Psoas muscle (tissue), 8 donors: ENCODE measurements around the gene PITPNB. TPM values are rescaled to one million over a fixed set of nuclear protein-coding genes. Genes with fewer than 3 reads are reported as not detected.

Experiments used
- ATAC-seq, 4 donors: fragments of 200-7000 bp; cut with Tn5 transposase; one replicate each; pipeline ENCODE4 v1.9.1; 2020; ENCODE audit warnings: moderate library complexity in 3 of 4, mild to moderate bottlenecking in 2 of 4
- DNase-seq, 2 donors: peaks; one replicate each; pipeline ENCODE4 v3.0.0-alpha.2; 2020
- H3K27ac ChIP-seq: fragments of 200-600 bp; one replicate; pipeline ENCODE4 v1.8.0; 2022
- H3K27me3 ChIP-seq, 3 donors: fragments of 200-600 bp in 1 of 3; one replicate each; pipeline versions ENCODE4 v1.6.1 to v1.8.0; 2013 to 2022; ENCODE audit warnings: low read length in 2 of 3, mild to moderate bottlenecking in 2 of 3, moderate library complexity in 1 of 3; ENCODE audit not compliant: insufficient read depth in 3 of 3
- H3K36me3 ChIP-seq, 2 donors: fragments of 200-600 bp in 1 of 2; one replicate each; pipeline versions ENCODE4 v1.6.1 to v1.8.0; 2013 to 2022; ENCODE audit warnings: low read depth in 1 of 2, mild to moderate bottlenecking in 1 of 2, moderate library complexity in 1 of 2; ENCODE audit not compliant: insufficient read depth in 1 of 2
- H3K4me1 ChIP-seq: fragments of 200-600 bp; one replicate; pipeline ENCODE4 v1.8.0; 2022
- H3K4me3 ChIP-seq: fragments of 200-600 bp; one replicate; pipeline ENCODE4 v1.8.0; 2022; ENCODE audit warnings: mild to moderate bottlenecking
- H3K9me3 ChIP-seq: fragments of 200-600 bp; one replicate; pipeline ENCODE4 v1.8.0; 2022
- WGBS, 3 donors: extraction: QIAGEN DNeasy Blood & Tissue Kit; methylation state at CpG; one replicate each; pipeline versions ENCODE4 v1.1.6 to v1.1.7; 2013; 5-methylcytosine and 5-hydroxymethylcytosine counted together
- intact Hi-C, 2 donors: fragments of 100-400 bp; cut with DNase I; formaldehyde crosslinking; loops; one replicate each; pipeline versions ENCODE4 v1.11.0 to v1.14.2; 2022
- polyA plus RNA-seq, 3 donors: library from polyadenylated mRNA; stranded (reverse); fragments of 200-250 nt; gene quantifications; one replicate each; pipeline ENCODE4 v1.2.3, GENCODE V29; 2013
- total RNA-seq, 4 donors: library from RNA; stranded (reverse); fragmentation: NEBNext Ultra II Directional in 2 of 4; extraction: Animal tissue kit (Norgen Biotek cat#: 25700) in 2 of 4; gene quantifications; one replicate each; pipeline versions ENCODE4 v1.2.1 to v1.2.4, GENCODE V29; 2021 to 2023
- TF ChIP-seq, protein P1 (sequence below): fragments of 200-600 bp; IDR thresholded peaks from one replicate; pipeline ENCODE4 v1.8.0; 2022; ENCODE audit warnings: antibody characterized with exemption
- donor health status: healthy with polysubstance abuse.
- donor health status: DM: no; HTN: no; CAD: no; lungs with moderate emphysema.
- donor health status: Bipolar disorder and iron deficiency.
- donor health status: healthy.
- donor health status: DM: yes; HTN: yes; CAD: no.
- donor health status: DM: no; HTN: no; CAD: no.
- donor health status: DM: no; HTN: no; CAD: no.
- donor health status: DM: yes; HTN: yes; CAD: no.

PITPNB gene
- total and polyA plus RNA-seq, 7 donors = 14.8 to 54.5 (median 29.9) TPM

DNA sequence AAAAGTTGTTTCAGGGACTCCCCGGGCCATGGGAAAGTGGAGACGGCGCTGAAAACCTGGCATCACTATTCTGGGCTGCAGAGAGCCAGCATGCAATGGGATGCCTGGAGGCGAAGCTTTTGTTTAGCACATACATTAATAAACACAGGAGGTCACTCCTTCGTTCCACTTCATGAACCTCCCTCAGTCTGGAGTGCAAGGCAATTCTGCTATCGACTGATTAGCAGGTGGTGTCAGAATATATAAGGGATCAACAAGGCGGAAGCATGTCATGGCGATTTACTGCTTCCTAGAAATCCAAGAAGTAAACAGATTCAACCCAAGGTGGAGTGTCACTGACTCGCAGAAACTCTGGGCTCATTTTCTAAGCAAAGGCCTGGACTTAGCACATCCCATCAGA is 72.1 kb downstream of the PITPNB start:
- 90 to 93% (median 90%) methylated on average over 9 of the region's 9 CpGs for WGBS, 3 donors
- intact Hi-C loops = no loop called here
- Histone ChIP-seq H3K4me1 (peaks cover 11% of the 10 kb centered on the region), H3K4me3 (no peak overlapping the region), H3K36me3 (peaks cover 6 to 45% of the 10 kb centered on the region in 2 donors), H3K9me3 (no peaks in the 10 kb centered on the region), H3K27ac (no peak overlapping the region), H3K27me3 (no peaks in the 10 kb centered on the region)
- TF ChIP-seq, protein P1, sequence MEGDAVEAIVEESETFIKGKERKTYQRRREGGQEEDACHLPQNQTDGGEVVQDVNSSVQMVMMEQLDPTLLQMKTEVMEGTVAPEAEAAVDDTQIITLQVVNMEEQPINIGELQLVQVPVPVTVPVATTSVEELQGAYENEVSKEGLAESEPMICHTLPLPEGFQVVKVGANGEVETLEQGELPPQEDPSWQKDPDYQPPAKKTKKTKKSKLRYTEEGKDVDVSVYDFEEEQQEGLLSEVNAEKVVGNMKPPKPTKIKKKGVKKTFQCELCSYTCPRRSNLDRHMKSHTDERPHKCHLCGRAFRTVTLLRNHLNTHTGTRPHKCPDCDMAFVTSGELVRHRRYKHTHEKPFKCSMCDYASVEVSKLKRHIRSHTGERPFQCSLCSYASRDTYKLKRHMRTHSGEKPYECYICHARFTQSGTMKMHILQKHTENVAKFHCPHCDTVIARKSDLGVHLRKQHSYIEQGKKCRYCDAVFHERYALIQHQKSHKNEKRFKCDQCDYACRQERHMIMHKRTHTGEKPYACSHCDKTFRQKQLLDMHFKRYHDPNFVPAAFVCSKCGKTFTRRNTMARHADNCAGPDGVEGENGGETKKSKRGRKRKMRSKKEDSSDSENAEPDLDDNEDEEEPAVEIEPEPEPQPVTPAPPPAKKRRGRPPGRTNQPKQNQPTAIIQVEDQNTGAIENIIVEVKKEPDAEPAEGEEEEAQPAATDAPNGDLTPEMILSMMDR = no peak
- ATAC-seq (no peak), DNase-seq (no peak)

DNA sequence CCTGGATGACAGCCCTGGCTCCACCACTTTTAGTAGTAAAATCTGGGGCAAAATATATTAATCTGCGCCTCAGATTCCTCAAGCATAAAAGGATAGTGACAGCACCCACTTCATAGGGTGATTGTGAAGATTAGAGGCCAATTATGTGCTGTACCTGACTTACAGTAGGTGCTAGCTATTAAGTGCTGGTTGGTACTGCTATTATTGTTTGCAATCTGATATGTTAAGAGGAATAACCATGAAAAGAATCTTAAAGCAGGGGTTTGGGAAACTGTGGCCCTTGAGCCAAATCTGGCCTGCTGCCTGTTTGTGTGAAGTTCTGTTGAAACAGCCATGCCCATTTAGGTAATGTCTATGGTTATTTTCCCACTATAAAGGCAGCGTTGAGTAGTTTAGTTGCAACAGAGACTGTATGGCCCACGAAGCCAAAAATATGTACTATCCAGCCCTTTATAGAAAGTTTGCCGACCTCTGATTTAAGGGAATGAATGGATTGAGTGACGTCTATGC is 72.8 kb downstream of the PITPNB start:
- WGBS, 3 donors = 87 to 92% (median 91%) methylated on average over 5 of the region's 5 CpGs
- H3K4me3 ChIP-seq = no peak overlapping the region
- intact Hi-C loops = no loop called here
- peaks cover 6 to 39% of the 10 kb centered on the region in 2 donors for H3K36me3 ChIP-seq
- peaks cover 11% of the 10 kb centered on the region for H3K4me1 ChIP-seq
- TF ChIP-seq, protein P1 = no peak
- H3K27ac ChIP-seq = no peak overlapping the region
- DNase-seq (no peak), ATAC-seq (no peak)
- no peaks in the 10 kb centered on the region for H3K9me3 ChIP-seq
- no peaks in the 10 kb centered on the region for H3K27me3 ChIP-seq

DNA sequence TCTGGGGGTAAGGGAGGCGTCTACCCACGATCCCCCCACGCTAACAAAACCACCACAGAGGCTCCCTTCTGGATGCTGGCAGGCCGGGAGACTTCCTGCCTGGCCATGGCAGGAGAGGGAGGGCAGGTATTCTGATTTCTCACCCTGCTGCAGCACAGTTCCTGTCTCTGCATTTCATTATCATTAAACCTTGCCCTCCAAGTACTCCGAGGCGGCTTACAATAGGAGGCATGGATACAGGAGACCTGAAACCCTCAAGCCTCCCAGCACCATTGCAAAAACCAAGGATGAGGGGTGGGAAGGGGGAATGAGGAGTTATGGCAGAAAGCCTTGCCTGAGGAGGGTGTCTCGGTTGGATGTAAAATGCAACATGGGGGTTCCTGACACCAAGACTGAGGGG is 73.4 kb downstream of the PITPNB start:
- Histone ChIP-seq H3K4me1 (peaks cover 11% of the 10 kb centered on the region), H3K27me3 (no peaks in the 10 kb centered on the region), H3K27ac (no peak overlapping the region), H3K4me3 (no peak overlapping the region), H3K9me3 (no peaks in the 10 kb centered on the region), H3K36me3 (peaks cover 6 to 33% of the 10 kb centered on the region in 2 donors)
- DNase-seq = no peak
- no peak for ATAC-seq
- TF ChIP-seq, protein P1 = no peak
- 89 to 94% (median 92%) methylated on average over 7 of the region's 7 CpGs for WGBS, 3 donors
- intact Hi-C loops = no loop called here

DNA sequence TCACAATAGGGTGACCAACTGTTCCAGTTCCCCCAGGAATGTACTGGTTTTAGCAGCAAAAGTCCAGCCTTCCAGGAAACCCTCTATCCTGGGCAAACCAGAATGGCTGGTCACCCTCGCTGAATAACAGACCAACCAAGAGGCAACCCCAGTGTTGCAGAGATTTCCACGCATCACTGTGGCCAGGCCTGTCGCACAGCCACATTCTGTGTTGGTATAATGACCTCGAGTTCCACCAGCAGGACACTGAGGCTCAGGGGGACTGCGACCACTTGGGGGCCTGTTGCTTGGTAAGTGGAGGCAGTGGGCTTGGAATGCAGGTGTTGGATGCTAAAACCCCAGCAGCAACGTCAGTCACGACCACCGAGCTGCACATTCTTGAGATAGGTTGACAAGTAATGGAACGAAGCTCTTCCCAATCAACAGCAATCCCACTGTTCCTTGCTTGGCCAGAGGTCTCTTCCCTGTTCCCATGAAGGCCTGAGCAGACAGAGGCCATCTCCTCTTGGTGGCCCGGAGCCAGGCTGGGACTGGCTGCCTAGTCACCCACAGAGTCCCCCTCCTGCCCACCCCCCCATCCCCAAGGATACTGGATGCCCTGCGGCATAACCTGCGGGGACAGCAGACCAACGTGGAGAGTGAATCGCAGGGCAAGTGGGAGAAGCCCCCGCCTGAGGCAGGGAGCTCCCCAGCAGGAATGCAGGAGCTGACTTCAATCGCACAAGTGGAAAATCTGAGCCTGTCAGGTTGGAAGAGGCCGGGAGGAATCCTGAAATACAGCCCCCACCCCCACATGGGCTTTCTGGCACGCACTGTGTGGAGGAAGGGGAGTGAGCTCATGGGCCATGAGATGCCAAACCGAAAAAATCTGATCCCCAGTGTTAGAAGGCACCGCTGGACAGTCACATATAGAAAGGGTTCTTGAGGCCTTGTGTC is 74.1 kb downstream of the PITPNB start:
- Histone ChIP-seq H3K36me3 (peaks cover 6 to 30% of the 10 kb centered on the region in 2 donors), H3K4me1 (peaks cover 3% of the 10 kb centered on the region), H3K9me3 (no peaks in the 10 kb centered on the region), H3K27ac (no peak overlapping the region), H3K27me3 (no peaks in the 10 kb centered on the region), H3K4me3 (no peak overlapping the region)
- ATAC-seq (no peak), DNase-seq (no peak)
- 90 to 93% (median 91%) methylated on average over 20 of the region's 20 CpGs for WGBS, 3 donors
- TF ChIP-seq, protein P1 = no peak
- intact Hi-C loops = no loop called here
